ENCODE results near the gene MBD5.

DNA sequence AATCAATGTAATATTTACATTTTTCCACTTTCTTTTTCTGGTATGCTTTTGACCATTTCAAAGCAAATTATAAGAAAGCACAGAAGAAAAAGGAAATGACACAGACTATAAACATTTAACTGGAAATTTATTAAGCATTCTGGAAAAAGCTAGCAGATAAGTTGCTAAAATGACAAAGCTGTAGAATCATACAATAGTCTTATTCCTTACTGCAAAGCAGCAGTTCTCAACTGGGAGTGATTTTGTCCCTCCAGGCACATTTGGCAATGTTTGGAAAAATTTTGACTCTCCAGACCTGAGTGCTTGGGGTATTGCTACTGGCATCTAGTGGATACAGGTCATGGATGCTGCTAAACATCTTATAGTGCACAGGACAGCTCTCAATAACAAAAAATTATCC, 75.1 kb downstream of the MBD5 start:
- TF ChIP-seq, protein P1, sequence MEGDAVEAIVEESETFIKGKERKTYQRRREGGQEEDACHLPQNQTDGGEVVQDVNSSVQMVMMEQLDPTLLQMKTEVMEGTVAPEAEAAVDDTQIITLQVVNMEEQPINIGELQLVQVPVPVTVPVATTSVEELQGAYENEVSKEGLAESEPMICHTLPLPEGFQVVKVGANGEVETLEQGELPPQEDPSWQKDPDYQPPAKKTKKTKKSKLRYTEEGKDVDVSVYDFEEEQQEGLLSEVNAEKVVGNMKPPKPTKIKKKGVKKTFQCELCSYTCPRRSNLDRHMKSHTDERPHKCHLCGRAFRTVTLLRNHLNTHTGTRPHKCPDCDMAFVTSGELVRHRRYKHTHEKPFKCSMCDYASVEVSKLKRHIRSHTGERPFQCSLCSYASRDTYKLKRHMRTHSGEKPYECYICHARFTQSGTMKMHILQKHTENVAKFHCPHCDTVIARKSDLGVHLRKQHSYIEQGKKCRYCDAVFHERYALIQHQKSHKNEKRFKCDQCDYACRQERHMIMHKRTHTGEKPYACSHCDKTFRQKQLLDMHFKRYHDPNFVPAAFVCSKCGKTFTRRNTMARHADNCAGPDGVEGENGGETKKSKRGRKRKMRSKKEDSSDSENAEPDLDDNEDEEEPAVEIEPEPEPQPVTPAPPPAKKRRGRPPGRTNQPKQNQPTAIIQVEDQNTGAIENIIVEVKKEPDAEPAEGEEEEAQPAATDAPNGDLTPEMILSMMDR (IDR thresholded peaks at IDR 0.05), result no peak
- TF ChIP-seq POLR2A (IDR thresholded peaks at IDR 0.05) (no peak), POLR2AphosphoS5 (IDR thresholded peaks at IDR 0.05) (no peak)
